ENCODE data around the gene SORL1-AS1.
"Not testable (repeated sequence)": the region's sequence is repeated elsewhere in the genome, so short reads cannot be mapped to it uniquely, and the experiment has no call there.

SORL1-AS1 gene

DNA sequence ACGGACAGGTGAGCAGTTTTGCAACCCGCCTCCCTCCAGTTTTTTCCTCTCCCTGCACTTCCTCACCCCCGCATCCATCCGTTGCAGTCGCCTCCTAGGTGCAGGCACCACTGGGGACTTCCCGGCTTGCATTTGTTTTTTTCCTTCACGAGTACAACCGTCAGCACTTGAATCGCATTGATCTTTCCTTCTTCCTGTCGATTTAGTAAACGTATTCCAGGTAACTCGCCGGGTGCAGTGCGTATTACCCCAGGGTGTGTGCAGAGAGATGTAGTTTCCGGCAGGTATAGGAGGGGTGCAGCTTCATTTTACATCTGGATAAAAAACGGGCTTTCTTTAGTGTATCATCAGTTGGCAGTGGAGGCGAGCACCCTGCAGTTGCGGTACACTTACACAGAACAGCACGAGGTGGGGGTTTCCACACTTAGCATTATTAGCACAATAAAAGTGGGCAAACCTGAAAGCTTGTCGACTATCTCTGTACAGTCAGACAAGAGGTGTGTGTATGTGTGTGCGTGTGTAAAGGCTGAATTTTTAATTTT lies at the start of gene SORL1-AS1:
TSS of gene SORL1-AS1 (minus strand) at position 359 of the 542 bp plus-strand sequence.
- no peak for DNase-seq (ENCODE audit: low spot score)

DNA sequence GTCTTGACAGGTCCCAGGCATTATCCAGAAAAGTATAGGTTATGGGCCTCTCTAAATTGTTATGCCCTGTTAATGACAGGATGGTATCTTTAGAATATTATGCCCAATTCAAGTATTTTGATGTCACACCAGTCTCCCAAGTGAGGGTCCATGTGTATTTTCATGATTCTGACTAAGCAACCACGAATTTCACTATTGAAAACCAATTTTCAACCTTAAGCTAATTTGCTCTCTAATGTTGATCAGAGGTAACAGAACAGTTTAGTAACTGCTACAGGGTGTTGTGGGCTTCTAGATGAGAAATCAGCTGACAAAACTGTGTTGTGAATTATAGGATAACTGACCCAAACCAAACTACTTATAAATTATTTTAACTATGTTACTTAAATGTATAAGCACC lies 48.0 kb upstream of the SORL1-AS1 start:
- no peak for DNase-seq (ENCODE audit: low spot score)

DNA sequence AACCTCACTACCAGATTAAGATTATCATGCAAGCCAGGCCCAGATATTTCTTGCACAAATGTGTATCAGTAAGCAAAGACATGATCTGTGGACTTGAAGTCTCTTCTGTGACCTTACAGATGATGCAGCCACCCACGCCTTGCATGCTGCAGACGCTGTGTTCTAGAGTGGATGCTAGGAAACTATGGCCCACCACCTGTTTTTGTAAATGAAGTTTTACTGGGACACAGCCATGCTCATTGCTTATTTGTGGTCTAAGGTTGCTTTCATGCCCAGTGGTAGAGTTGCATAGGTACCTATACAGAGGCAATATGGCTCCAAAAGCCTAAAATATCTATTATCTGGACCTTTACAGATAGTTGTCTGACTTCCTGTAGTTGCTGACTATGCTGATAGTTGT lies 47.5 kb upstream of the SORL1-AS1 start:
- DNase-seq (ENCODE audit: low spot score): no peak

DNA sequence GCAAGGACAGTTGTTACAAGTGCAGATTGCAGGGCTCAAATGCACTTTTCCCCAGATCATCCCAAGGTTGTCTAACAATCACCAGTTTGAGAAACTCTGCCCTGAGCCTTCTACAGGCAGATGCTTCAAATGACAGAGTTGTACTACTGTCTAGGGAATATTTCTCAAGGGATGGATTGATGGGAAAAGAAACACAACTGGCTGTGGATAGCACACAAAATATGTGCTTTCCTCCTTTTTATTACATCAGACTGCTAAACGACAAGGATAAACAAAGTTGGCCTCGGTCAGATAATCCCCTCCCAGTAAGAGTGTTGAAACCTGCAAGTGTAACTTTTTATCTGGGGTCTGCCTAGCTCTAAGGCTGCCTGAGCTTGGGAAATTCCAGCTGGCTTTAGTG lies 46.6 kb upstream of the SORL1-AS1 start:
- DNase-seq (ENCODE audit: low spot score): no peak

DNA sequence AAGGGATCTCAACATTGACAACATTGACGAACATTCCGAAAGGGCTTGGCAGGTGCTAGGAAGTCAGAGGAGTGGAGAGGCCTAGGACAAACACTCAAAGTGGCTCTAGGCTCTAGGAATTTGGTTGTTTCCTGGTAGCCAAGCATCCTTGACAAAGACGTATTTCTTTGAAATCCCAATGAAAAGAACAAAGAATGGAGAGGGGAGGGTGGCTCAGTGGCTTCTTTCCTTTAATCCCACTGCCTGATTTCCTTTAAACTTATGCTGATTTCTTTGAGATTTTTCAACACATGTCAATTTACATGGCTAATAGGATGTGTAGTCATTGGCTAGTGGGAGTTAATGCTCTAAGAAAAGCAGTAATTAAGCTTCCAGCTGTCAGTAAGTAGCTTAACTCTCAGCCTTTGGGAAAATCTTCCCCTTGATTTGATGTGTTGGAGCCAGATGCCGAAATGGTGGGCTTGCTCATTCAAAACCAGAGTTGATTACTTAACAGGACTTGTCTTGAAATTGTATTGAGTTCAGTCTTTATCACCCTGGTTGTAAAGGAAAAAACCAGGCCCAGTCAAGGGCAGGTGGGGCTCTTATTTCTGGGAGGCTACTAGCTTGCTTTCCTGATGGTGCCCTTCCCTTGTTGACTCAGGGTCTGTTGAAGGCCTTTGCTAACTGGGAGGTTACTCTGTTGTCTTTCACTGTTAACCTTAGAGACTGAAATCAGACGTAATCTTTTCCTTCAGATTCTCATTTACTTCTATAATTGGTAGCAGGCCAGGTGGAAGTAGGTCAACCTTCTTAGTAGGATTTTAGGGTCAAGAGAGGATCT lies 44.6 kb upstream of the SORL1-AS1 start:
- no peak for DNase-seq (ENCODE audit: low spot score)

DNA sequence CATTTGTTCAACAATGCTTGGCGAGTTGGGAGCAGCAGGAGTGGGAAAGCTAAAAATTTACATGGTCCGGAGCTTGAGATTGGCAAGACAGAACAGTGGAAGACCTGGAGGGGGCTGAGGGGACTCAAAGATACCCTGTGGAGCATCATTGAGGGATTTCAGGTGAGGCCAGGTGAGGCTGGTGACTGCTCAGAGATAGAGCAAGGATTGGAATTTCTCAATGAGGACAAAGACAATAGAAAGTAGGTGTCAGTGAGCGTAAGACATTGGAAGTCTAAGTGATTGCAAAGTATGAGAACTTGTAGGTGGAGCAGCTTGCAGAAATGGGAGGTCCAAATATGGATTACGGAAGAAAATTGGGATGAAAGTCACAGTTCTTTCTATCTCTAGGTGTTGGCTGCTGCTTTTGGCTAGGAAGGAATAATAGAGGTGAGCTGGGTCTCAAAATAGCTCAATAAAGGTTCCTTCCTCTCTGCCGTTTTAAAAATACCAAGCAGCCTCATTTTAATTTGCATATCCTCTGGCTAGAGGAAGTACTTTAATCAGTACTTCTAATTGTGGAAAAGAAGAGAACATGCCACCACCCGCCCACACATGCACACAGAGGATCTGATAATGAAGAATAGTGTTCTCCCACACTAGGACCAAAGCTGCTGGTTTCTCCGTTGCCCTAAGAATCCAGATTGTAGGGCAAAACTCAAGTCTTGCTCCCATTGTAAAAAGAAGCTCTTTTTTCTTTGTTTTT lies 41.8 kb upstream of the SORL1-AS1 start:
- DNase-seq (ENCODE audit: low spot score): no peak

DNA sequence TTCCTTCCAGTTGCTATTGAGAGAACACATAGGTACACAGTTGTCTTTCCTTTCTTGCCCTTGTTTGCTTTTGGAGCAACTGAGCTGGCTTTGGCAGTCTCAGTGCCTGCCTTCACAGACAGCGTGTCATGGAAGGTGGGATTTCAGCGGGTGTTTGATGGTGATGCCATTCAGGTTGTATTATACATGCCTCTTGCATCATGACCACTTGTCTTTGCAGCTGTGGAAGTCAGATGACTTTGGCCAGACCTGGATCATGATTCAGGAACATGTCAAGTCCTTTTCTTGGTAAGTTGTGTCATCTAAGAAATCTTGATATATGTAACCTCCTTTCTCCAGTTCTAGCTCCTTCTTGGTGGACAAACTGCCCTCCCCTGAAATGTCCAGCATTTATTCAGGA lies 37.1 kb upstream of the SORL1-AS1 start:
- DNase-seq (ENCODE audit: low spot score): peak; percentile 2

DNA sequence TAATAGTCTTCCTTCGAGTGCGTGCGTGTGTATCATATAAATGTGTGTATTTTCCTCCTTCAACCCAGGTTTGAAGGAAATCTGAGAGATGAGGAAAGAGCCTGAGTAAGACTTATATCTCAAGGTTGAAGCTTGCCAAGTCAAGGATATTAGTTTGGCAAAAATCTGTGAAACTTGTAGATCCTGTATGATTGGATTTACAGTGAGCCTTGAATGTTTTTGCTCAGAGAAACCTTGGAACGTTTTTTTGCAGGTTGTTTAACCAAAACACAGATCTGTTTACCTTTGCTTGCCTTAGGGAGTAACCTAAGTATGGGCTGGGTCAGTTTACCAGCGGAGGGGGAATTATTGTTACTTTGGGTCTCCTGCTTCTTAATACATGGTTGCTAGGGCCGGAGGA lies 35.9 kb upstream of the SORL1-AS1 start:
- DNase-seq (ENCODE audit: low spot score): no peak

DNA sequence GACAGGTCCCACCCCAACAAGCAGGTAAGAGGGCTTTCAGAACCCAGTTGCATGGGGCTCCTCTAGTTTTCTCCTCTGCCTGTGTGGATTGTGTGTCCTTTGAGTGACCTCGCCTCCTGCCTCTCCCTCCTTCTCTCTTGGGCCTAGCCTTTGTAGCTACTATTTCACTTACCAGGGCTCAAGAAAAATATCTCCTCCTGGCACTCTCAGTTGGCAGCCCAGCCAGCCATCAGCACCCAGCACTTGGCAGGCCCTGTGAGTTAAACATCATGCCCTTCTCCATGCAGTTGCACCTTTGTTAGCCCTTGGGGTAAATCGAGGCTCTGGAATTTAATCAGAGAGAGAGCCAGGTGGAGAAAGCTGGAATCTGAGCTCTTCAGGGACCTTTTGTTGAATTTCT lies 35.4 kb upstream of the SORL1-AS1 start:
- DNase-seq (ENCODE audit: low spot score): no peak

DNA sequence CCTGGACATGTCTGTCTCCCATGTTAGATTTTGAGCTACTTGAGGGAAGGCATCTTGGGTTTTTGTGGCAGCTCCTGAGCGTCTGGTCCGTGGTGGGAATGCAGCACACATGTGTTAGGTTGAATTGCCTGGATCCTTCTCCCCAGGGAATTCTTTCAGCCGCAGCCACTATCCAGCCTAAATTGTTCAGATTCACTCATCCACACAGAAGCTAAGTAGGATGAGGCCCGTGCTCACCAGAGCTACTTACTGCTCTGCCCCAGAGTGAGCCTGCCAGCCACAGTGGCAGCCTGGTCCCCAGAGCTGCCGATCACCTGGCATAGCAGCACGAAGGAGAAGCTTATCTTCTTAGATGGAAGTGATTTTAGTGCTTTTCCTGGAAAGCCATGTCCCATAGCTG lies 34.4 kb upstream of the SORL1-AS1 start:
- no peak for DNase-seq (ENCODE audit: low spot score)

DNA sequence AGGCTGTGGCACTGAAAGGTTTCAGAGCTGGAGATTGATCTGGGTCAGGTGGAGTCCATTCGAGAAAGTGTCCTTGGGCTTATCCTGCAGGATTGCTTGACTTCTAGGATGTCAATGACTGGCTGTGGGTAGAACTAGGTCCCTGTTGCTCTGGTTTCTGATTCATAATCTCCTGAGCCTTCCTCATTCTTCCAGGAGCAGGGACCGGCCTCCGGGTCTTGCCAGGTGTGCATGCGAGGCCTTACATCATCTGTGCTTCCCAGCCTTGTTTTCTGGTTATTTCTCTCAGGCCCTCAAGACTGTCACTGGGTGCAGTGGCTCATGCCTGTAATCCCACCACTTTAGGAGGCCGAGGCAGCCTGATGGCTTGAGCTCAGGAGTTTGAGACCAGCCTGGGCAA lies 33.3 kb upstream of the SORL1-AS1 start:
- DNase-seq (ENCODE audit: low spot score): no peak

DNA sequence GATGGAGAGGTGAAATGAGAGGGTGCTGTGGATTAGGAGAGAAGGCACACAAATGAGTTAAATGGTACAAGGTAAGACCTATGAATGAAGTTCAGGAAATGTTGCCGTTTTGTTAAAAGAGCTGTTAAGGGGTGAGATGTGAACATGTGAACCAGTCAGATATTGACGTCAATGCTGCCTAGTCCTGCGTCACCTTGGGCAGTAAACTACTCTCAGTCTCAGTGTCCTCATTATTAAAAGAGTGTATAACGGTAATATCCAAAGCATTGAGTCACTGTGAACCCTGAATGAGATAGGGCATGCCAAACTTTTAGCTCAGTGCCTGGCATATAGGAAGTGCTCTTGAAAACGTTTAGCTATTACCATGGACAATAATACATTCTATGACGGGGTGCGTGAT lies 32.4 kb upstream of the SORL1-AS1 start:
- DNase-seq (ENCODE audit: low spot score): no peak

DNA sequence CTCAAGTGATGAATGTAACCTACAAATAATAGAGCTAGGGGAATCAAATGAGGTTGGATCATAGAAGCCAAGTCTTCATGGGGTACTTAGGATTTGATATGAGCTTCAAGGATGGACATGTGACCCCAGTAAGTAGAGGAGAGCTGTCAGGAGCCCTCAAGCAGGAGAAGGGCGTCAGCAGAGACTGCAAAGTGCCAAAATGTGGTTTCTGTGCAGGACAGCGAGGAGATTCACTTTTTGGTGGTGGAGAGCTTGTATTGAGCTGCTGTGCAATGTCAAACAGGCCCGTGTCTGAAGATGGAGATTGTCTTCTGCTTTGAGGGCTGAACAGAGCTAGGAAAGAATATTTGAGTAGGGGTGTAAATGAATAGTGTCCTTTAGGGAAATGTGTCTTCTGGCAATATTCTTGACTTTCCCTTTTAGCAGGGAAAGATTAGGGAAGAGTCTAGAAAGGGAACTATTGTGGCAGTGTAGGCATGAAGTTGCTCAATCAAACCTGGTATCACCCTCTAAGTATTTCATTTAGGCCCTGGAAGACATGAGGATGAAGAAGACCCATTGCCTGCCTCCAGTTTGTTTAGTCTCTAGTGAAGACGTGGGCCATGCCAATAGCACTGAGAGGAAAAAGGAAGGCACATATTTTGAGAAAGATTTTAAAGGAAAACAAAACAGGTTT lies 31.2 kb upstream of the SORL1-AS1 start:
- DNase-seq (ENCODE audit: low spot score): no peak

DNA sequence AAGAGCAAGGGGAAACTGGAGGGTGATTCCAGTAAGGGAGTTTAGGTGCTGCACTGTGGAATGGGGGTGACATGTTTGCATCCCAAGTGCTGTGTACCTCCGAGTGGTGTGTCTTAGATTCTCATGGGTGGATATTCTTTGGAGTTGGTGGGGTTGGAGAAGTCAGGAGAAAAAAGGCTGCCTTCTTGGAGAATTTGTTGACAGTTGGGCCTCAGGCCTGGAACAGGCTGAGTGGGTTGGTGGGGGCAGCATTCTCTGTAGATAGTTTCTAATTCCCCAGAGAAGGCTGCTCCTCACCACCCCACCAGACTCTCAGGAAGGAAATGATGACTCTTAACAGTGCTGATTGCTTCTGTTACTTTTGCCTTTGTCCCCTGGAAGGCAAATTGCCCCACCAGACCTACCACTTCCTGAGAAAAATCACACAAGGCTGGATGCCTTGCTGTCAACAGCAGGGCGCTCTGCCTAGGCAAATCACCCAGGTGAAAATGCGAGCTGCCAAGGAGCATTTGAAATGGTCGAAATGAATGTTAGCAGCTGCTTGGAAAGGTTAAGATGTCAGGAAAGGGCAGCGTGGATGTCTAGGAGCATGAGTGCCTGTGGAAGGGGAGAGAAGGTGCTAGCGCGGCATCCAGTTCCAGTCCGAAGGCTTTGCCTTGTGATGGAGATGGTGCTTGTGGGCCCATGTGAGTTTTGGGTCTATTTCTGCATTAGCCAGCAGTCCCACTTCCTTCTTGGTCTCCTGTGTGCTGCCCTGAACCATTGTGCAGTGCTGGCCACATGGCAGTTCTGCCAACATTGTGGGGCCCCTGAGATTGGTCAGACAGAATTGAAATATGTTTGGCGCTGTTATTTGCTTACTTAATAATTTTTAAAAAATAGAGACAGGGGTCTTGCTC lies 29.7 kb upstream of the SORL1-AS1 start:
- DNase-seq (ENCODE audit: low spot score): no peak

DNA sequence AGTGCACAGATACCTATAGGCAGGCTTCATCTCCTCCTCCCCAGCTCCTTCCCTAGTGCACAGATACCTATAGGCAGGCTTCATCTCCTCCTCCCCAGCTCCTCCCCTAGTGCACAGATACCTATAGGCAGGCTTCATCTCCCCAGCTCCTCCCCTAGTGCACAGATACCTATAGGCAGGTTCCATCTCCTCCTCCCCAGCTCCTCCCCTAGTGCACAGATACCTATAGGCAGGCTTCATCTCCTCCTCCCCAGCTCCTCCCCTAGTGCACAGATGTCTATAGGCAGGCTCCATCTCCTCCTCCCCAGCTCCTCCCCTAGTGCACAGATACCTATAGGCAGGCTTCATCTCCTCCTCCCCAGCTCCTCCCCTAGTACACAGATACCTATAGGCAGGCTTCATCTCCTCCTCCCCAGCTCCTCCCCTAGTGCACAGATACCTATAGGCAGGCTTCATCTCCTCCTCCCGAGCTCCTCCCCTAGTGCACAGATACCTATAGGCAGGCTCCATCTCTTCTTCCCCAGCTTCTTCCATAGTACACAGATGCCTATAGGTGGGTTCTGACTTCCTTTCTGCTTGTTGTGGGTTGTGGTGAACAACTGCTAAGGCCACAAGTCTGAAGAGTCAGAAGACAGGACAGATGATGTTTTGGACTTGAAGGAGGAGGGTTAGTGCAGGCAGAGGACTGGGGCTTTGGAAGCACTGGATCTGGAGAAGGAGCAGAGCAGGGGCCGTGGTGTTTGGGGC lies 28.9 kb upstream of the SORL1-AS1 start:
- not testable (repeated sequence) for DNase-seq (ENCODE audit: low spot score)

DNA sequence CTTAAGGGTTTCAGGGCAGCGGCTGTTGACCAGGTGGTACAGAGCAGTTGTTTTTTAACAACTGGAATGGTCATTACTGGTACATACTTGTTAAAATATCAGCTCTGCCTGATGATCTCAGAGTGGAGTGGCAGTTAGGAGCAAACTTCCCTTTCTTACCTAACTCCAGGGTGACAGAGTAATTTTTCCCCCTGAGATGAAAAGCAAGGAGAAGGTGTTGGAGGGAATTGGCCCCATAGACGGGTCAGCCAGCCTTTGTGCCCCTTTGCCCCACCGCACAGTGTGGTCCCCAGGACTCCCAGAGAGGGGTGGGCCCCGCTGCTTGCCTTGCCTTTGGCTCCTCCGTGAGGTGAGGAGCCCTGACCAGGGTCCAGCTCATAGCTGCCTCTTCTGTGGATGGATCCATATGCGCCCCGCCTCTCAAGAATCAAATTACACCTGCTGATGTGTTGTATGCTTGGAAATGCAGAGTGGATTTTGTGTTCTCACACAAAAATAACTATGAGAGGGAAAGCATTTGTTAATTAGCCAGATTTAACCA lies 27.0 kb upstream of the SORL1-AS1 start:
- DNase-seq (ENCODE audit: low spot score): no peak

DNA sequence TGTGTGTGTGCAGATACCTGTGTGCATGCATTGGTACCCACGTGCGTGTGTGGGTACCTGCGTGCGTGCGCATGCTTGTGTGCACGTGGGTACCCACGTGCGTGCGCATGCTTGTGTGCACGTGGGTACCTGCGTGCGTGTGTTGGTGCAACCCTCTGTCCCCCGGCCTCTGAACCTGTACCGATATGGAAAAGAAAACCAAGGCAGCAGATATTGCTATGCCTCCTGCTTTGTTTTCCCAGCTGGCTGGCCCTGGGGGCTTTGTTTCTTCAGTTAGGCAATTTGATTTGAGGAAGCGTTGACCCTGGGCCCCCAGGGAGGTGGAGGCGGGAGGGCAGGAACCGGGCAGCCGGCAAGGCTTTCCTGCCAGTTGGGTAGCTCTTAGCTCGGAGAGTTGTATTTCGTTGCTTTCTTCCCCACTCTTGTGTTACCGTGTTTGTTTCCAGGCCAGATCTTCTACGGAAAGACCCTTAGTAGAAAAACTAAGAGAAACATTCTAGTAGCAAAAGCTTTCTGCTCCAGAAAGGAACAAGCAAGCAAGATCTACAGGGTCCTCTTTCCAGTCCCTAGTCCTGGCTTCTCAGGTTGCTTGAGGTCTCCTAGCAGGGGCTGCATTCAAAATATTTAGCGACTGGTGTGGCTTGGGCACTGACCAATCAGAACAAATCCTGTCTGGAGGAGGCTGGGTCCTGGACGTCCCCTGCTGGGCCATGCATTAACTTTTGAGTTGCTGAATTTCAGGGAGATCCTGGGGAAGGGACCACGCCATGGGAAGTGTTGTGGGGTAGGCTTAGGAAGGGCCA lies 26.3 kb upstream of the SORL1-AS1 start:
- no peak for DNase-seq (ENCODE audit: low spot score)

DNA sequence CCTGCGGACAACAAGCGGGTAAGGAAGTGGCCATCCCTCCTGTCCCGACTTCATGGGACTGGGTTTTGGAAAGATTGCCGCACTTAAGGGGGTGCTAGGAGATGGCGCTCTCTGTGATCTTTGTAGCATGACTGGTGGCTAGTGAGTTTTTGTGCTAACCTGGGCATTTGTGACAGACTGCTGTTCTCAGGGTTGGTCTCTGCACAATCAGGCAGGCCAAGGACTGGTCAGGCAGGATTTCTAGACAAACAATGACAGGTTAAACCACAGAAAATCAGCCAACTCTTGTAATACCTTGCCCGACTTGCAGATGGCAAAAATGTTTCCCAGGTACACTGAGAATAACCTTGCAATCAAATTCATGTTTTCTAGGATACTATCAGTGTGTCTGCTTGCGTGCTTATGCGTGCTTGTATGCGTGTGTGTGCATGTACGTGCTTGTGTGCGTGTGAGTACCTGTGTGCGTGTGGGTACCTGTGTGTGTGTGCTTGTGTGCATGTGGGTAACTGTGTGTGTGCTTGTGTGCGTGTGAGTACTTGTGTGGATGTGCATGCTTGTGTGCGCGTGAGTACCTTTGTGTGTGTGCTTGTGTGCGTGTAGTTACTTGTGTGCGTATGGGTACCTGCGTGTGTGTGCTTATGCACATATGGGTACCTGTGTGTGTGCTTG lies 25.6 kb upstream of the SORL1-AS1 start:
- no peak for DNase-seq (ENCODE audit: low spot score)

DNA sequence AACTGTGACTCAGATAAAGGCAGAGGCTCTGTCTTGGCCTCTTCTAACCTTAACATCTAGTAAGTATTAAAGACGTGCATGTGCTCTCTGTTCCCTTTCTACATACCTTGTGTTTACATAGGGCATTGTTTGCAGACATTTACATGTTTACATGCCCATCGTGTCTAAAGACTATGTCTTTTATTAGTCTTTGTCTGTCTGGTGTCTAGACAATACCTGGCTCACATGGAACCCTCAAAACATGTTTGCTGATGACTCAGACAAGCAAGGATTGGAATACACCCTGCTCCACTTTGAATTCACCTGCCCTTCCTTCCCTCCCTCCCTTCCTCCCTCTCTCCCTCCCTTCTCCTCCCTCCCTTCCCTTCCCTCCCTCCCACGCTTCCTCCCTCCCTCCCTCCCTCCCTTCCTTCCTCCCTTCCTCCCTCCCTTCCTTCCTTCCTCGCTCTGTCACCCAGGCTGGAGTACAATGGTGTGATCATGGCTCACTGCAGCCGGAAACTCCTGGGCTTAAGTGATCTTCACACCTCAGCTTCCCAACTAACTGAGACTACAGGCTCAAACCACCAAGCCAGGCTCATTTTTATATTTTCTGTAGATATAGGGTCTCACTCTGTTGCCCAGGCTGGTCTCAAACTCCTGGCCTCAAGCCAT lies 23.7 kb upstream of the SORL1-AS1 start:
- DNase-seq (ENCODE audit: low spot score): no peak
